HG03469 (cell line): ENCODE data around the gene SH3BP4.

Experiments used
- ATAC-seq: cut with Tn5 transposase; IDR thresholded peaks from one replicate; pipeline ENCODE4 v1.9.1; 2021; ENCODE audit warnings: mild to moderate bottlenecking, moderate library complexity, moderate number of reproducible peaks; ENCODE audit not compliant: unreplicated experiment

Gene SH3BP4

GRCh38 chr2:235032949-235033348 is 81.1 kb downstream of the SH3BP4 start:
- no peak for ATAC-seq

- no peak for ATAC-seq
These were observed 82.7 kb downstream of the SH3BP4 start for GRCh38 chr2:235034265-235035118.

DNA sequence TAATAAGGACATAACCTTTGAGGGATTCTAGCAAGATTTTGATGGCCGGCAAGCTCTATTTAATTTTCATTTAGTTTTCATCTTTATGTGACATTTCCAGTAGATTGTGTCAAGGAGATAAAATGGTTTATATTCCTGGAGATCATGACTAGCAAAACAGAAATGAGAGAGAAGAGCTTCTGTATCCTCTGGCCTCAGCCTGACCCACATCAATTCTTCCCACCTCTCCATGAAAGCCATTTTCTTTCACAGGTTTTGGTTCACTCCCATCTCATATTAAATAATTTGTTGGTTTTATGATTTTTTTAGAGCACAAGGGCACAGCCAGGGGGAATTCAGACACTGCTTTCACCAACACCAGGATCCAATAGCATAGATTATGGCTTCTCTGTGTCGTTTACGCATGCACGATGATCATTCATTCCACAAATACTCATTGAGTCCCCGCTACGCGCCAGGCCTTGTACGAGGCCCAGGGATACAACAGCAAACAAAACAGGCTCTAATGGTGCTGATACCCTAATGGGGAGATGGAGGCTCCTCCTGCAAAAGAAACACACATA is 85.9 kb downstream of the SH3BP4 start:
- no peak for ATAC-seq

DNA sequence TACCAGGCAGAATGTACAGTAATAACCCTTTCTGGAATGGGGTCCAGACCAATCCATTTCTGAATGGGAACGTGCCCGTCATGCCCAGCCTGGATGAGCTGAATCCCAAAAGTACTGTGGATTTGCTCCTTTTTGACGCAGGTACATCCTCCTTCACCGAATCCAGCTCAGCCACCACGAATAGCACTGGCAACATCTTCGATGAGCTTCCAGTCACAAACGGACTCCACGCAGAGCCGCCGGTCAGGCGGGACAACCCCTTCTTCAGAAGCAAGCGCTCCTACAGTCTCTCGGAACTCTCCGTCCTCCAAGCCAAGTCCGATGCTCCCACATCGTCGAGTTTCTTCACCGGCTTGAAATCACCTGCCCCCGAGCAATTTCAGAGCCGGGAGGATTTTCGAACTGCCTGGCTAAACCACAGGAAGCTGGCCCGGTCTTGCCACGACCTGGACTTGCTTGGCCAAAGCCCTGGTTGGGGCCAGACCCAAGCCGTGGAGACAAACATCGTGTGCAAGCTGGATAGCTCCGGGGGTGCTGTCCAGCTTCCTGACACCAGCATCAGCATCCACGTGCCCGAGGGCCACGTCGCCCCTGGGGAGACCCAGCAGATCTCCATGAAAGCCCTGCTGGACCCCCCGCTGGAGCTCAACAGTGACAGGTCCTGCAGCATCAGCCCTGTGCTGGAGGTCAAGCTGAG is 89.6 kb downstream of the SH3BP4 start:
- ATAC-seq, result no peak

GRCh38 chr2:235041918-235042575 is 90.2 kb downstream of the SH3BP4 start:
- no peak for ATAC-seq

DNA sequence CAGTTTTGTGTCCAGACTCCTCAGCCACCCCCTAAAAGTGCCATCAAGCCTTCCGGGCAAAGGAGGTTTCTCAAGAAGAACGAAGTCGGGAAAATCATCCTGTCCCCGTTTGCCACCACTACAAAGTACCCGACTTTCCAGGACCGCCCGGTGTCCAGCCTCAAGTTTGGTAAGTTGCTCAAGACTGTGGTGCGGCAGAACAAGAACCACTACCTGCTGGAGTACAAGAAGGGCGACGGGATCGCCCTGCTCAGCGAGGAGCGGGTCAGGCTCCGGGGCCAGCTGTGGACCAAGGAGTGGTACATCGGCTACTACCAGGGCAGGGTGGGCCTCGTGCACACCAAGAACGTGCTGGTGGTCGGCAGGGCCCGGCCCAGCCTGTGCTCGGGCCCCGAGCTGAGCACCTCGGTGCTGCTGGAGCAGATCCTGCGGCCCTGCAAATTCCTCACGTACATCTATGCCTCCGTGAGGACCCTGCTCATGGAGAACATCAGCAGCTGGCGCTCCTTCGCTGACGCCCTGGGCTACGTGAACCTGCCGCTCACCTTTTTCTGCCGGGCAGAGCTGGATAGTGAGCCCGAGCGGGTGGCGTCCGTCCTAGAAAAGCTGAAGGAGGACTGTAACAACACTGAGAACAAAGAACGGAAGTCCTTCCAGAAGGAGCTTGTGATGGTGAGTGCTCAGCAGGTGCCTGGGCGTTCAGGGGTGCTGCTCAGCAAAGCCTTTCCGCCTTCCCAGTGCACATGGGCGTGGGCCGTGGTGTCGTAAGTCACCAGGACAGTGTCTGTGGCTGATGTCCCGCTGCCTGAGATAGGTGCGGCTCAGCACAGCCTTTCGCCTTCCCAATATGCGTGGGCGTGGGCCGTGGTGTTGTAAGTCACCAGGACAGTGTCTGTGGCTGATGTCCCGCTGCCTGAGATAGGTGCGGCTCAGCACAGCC is 91.0 kb downstream of the SH3BP4 start:
- no peak for ATAC-seq

GRCh38 chr2:235043762-235044500 is 92.1 kb downstream of the SH3BP4 start:
- ATAC-seq, result no peak

DNA sequence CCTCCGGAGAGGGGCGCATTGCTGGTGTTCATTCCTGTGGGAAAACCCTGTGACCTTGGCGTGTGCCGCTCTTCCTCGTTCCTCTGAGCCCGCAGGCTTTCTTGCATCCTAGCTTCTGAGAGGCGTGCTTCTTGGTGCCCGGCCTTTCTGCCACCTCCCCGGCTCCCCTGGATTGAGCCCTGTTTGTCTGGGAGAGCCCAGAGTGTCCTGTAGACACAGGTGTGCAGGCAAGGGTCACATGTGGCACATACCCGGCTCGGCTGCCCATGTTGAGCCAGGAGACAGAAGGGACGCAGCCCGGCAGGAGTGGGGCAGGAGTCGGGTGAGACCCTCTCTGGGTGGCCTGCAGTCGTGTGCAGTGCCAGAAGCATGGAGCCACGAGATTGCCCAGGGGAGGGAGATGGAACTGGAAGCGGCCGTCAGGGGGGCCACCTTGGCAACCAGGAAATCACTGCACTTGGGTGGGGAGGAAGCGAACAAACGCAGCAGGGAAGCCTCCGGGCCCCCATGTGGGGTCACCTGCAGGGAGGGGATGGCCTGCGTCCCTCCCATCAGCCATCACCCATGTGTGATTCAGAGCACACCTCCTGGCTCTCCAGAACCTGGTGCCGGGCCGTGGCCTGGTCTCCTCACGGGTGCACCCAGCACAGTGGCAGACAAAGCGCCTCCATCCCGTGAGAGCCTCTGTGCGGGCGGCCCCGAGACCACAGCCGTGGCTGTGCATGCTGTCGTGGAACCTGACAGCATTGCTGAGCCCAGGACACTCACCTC is 92.9 kb downstream of the SH3BP4 start:
- no peak for ATAC-seq

- peak; percentile 70 for ATAC-seq
These were observed 93.6 kb downstream of the SH3BP4 start for GRCh38 chr2:235045336-235045972.

DNA sequence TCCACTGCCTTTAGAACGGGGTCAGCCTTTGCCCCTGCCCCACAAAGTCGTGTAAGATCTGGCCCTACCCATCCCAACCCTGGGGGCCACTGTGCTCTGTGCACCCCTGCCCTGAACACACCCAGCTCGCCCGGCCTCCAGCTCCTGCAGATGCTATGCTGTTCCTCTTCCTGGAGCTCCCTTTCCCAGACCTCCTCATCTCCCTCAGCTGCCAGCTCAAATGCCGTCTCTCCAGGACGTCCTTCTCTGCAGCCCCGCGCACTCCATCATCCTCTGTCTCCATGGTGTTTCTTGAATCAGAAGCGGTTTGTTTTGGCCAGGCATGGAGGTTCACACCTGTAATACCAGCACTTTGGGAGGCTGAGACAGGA is 94.1 kb downstream of the SH3BP4 start:
- no peak for ATAC-seq

DNA sequence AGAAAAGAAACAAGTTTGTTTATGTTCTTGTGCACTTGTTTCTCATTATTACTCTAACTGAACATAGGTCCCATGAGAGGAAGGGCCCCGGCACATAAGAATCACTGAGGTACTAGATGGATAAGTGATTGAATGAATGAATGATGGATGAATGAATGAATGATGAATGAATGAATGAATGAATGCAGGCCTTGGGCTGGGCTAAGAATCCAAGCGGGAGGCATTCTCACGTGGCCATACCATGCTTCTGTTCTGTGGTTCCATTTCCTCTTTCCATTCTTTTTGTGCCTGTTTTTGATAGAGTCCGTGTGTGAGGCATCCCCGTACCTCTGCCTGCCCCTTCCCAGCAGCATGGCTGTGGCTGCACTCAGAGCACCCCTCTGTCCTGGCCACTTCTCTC is 94.8 kb downstream of the SH3BP4 start:
- no peak for ATAC-seq

GRCh38 chr2:235047171-235048160 is 95.6 kb downstream of the SH3BP4 start:
- ATAC-seq, result no peak

GRCh38 chr2:235048549-235048948 is 96.7 kb downstream of the SH3BP4 start:
- no peak for ATAC-seq

DNA sequence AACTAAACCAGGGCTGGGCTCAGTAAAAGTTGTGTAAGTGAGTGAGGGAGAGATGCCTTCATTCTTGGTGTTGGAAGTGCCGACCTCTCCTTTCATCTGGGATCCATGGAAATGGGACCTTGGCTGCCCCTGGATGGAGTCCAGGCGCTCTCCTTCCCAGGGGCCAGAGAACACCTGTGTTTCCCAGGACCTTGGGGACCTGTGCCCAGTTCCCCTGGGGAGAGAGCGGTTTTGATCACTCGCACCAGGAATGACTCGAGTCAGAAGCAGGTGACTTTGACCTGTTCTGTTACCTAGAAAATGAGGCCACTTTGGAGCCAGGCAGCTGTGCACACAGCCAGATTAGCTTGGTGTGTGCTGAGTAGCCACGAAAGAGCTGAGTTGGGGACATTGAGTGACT is 97.3 kb downstream of the SH3BP4 start:
- no peak for ATAC-seq

- no peak for ATAC-seq
These were observed 97.9 kb downstream of the SH3BP4 start for GRCh38 chr2:235049719-235050118.

DNA sequence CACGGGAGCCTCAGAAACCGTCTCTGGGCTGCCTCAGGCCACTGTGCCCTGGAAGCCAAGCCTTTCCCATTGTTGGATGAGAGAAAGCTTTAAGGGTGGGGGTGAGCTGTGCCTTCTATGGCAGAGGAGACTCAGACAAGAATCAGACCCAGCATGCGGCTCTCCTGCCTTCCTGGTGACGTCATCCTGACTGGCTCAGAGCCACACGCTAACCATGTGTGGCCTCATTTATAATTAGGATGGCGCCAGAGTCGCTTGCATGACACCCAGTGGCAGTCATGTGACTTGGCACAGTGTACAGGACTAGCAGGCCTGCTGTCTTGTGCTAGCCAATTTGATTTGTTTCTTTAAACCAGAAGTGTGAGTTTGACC is 99.1 kb downstream of the SH3BP4 start:
- no peak for ATAC-seq
